GM12878 (cell line): Measurements from ENCODE around the gene CA7. TPM values are rescaled to one million over a fixed set of nuclear protein-coding genes. Genes with fewer than 3 reads are reported as not detected.

Source experiments
- ATAC-seq: fragments of 200-7000 bp; cut with Tn5 transposase; 3 replicates; pipeline ENCODE4 v1.9.1; 2020; ENCODE audit warnings: mild to moderate bottlenecking, moderate library complexity
- BruUV-seq: library from RNA; stranded (reverse); fragments of 400-500 nt; replicated peaks from 2 replicates; lab custom pipeline; 2021; lab: Mats Ljungman, UMichigan
- CTCF ChIA-PET: fragments of 300-600 bp; sonication (Branson Sonifier 250); formaldehyde crosslinking; extraction: SDS; loops from one replicate; lab custom pipeline; 2021; ENCODE audit warnings: inconsistent platforms; lab: Yijun Ruan, JAX
- POLR2A ChIA-PET: fragments of 350-600 bp; formaldehyde crosslinking; extraction: SDS; loops from one replicate; lab custom pipeline; 2021; ENCODE audit warnings: inconsistent platforms; lab: Charles Lee
- RAD21 ChIA-PET: fragments of 300-600 bp; sonication (Branson Sonifier 250); formaldehyde crosslinking; loops from one replicate; lab custom pipeline; 2023; ENCODE audit warnings: antibody characterized with exemption; ENCODE audit not compliant: unreplicated experiment; lab: Charles Lee
- SMC1A ChIA-PET: fragments of 300-600 bp; sonication (Branson Sonifier 250); formaldehyde crosslinking; loops from one replicate; lab custom pipeline; 2023; ENCODE audit not compliant: unreplicated experiment, uncharacterized antibody; lab: Charles Lee
- DNase-seq: peaks from one replicate; pipeline ENCODE4 v3.0.0-alpha.2; 2011; ENCODE audit warnings: low read depth, low spot score
- FAIRE-seq: peaks from 3 replicates; lab custom pipeline; 2011; peaks lifted over from hg19 to GRCh38; lab: Jason Lieb, UNC
- H2AFZ ChIP-seq: 2 replicates; pipeline ENCODE4 v1.6.0; 2011; ENCODE audit warnings: low read depth, low read length, control low read depth; ENCODE audit not compliant: control insufficient read depth
- H3K27ac ChIP-seq: 2 replicates; pipeline ENCODE4 v1.5.1; 2011; ENCODE audit warnings: control low read depth; ENCODE audit not compliant: control insufficient read depth, insufficient read depth
- H3K27me3 ChIP-seq, 2 experiments: replicated peaks in 1 of 2; 2 replicates each; pipeline versions ENCODE4 v1.6.0 to v1.6.1; 2011; ENCODE audit warnings: low read length in 1 of 2; ENCODE audit not compliant: control insufficient read depth in 2 of 2, insufficient read depth in 2 of 2
- H3K36me3 ChIP-seq, 2 experiments: 2 replicates each; pipeline ENCODE4 v1.5.1; 2011; ENCODE audit warnings: low read length in 1 of 2; ENCODE audit not compliant: control insufficient read depth in 2 of 2, insufficient read depth in 2 of 2
- H3K4me1 ChIP-seq: 2 replicates; pipeline ENCODE4 v1.6.1; 2011; ENCODE audit warnings: mild to moderate bottlenecking, low read length, moderate library complexity, mixed read lengths; ENCODE audit not compliant: control insufficient read depth, insufficient read depth
- H3K4me2 ChIP-seq: 2 replicates; pipeline ENCODE4 v1.6.0; 2011; ENCODE audit warnings: control low read depth; ENCODE audit not compliant: control insufficient read depth, insufficient read depth
- H3K4me3 ChIP-seq: fragments of 200-600 bp; sonication (generic); 2 replicates; pipeline ENCODE4 v1.5.1; 2016
- H3K79me2 ChIP-seq: 2 replicates; pipeline ENCODE4 v1.6.0; 2011; ENCODE audit warnings: low read length; ENCODE audit not compliant: control insufficient read depth, insufficient read depth
- H3K9ac ChIP-seq: 2 replicates; pipeline ENCODE4 v1.8.0; 2011; ENCODE audit warnings: low read length, control low read depth, mixed read lengths; ENCODE audit not compliant: control insufficient read depth, insufficient read depth
- H3K9me3 ChIP-seq: replicated peaks from 3 replicates; pipeline ENCODE4 v1.5.1; 2011; ENCODE audit warnings: mild to moderate bottlenecking, low read length; ENCODE audit not compliant: control insufficient read depth, insufficient read depth
- H4K20me1 ChIP-seq: 2 replicates; pipeline ENCODE4 v1.6.0; 2011; ENCODE audit not compliant: control insufficient read depth, insufficient read depth
- ATF2 ChIP-seq: IDR thresholded peaks from 2 replicates; pipeline ENCODE4 v1.6.1; 2012; ENCODE audit warnings: low read length, inconsistent platforms
- EP300 ChIP-seq, 2 experiments: fragments of 150-350 bp in 1 of 2; IDR thresholded peaks; 2 replicates each; pipeline ENCODE4 v1.6.1; 2011 to 2012; ENCODE audit warnings: low read depth in 2 of 2, low read length in 2 of 2, borderline replicate concordance in 1 of 2, improper control_type of control experiment in 1 of 2, inconsistent platforms in 1 of 2; ENCODE audit not compliant: control insufficient read depth in 1 of 2
- JUND ChIP-seq: IDR thresholded peaks from 2 replicates; pipeline ENCODE4 v1.6.1; 2012; ENCODE audit warnings: low read depth, mild to moderate bottlenecking, low read length, improper control_type of control experiment, moderate library complexity
- POLR2AphosphoS5 ChIP-seq: IDR thresholded peaks from 2 replicates; pipeline ENCODE4 v1.6.1; 2011; ENCODE audit warnings: mild to moderate bottlenecking, low read length, inconsistent platforms
- STAT1 ChIP-seq: fragments of 450-650 bp; conservative IDR thresholded peaks from 2 replicates; pipeline ENCODE4 v1.6.1; 2014; ENCODE audit warnings: antibody characterized with exemption, mild to moderate bottlenecking
- TAF1 ChIP-seq: IDR thresholded peaks from 2 replicates; pipeline ENCODE4 v1.6.1; 2011; ENCODE audit warnings: mild to moderate bottlenecking, low read depth, low read length, borderline replicate concordance
- WGBS: methylation state at CpG from one replicate; pipeline ENCODE4 v1.1.6; 2016; ENCODE audit warnings: low lambda C conversion rate; ENCODE audit not compliant: insufficient replicate concordance, insufficient coverage; ENCODE audit errors: missing lambda C conversion rate; 5-methylcytosine and 5-hydroxymethylcytosine counted together
- in situ Hi-C: fragments of 300-500 bp; cut with MboI; formaldehyde crosslinking; loops from 9 replicates; pipeline ENCODE4 v1.14.3; 2018; ENCODE audit warnings: mixed read lengths
- intact Hi-C: fragments of 100-400 bp; cut with micrococcal nuclease; formaldehyde crosslinking; loops from one replicate; pipeline ENCODE4 v1.14.2; 2022; ENCODE audit not compliant: unreplicated experiment
- polyA plus RNA-seq, 11 experiments: library from polyadenylated mRNA; depleted of rRNA in 4 of 11; unstranded in 6 of 11; stranded (reverse) in 5 of 11; fragments of >200 nt; fragmentation: Nextera tagmentation in 4 of 11; fragmentation: Illumina TruSeq in 1 of 11; extraction: Ambion mirVana in 4 of 11; extraction: Trizol in 1 of 11; gene quantifications; 1 replicate in 1 of 11; 2 replicates in 10 of 11; pipeline versions ENCODE4 v1.2.1 to v1.2.3, GENCODE V29; 2011 to 2016; ENCODE audit warnings: inconsistent platforms in 2 of 11, missing spikeins in 2 of 11, low read depth in 1 of 11
- total RNA-seq, 4 experiments: library from RNA; depleted of rRNA in 3 of 4; stranded (reverse); fragments of >200 nt in 3 of 4; fragmentation: Illumina TruSeq in 1 of 4; extraction: Trizol in 1 of 4; gene quantifications; 2 replicates each; pipeline versions ENCODE4 v1.2.1 to v1.2.3, GENCODE V29; 2013 to 2021

CA7 gene
- total and polyA plus RNA-seq, 10 of the 15 experiments (the other 5 are each of a cell fraction or from before 2014, with no cell fraction given): 0.04 TPM; not detected in 9

GRCh38 chr16:66814734-66815133 is 29.5 kb upstream of the CA7 start:
- POLR2A ChIA-PET: interaction anchor here (0.6 kb wide), 1 partner anchor 407 kb away, joined by 4 read pairs; no protein-coding TSS in a partner anchor
- RAD21 ChIA-PET: interaction anchor here (0.7 kb wide), 1 partner anchor 197 kb away, joined by 3 read pairs; no protein-coding TSS in a partner anchor
- in situ Hi-C loops (no loop called here), intact Hi-C loops (no loop called here)
- FAIRE-seq (no peak), ATAC-seq (no peak), DNase-seq (no peak)
- Histone ChIP-seq H3K9me3 (no peaks in the 10 kb centered on the region), H3K4me1 (no peaks in the 10 kb centered on the region), H4K20me1 (no peaks in the 10 kb centered on the region), H3K9ac (no peak overlapping the region), H3K36me3 (peaks cover 2 to 22% of the 10 kb centered on the region in 2 experiments; a peak in 3 of 4 replicates), H3K4me2 (no peak overlapping the region), H2AFZ (no peak overlapping the region), H3K4me3 (no peak overlapping the region), H3K27ac (no peak overlapping the region), H3K79me2 (no peaks in the 10 kb centered on the region), H3K27me3 (no peaks in the 10 kb centered on the region)
- TF ChIP-seq EP300 (IDR thresholded peaks at IDR 0.05; ENCODE audit: borderline replicate concordance in 1 of 2, control insufficient read depth in 1 of 2, low read depth in 2 of 2, low read length in 2 of 2): no peak
- TF ChIP-seq POLR2AphosphoS5: peak; percentile 39; the same call in 1 of the 2 replicates
- no peak for TF ChIP-seq ATF2
- TF ChIP-seq STAT1: no peak
- no peak for TF ChIP-seq JUND
- no peak for TF ChIP-seq TAF1
- 95% methylated on average over 2 of the region's 2 CpGs for WGBS
- SMC1A ChIA-PET: interaction anchor here (0.6 kb wide), 1 partner anchor 244 kb away, joined by 5 read pairs; no protein-coding TSS in a partner anchor
- CTCF ChIA-PET: interaction anchor here (1.0 to 1.1 kb wide), 2 partner anchors 16 to 19 kb away, joined by 3 read pairs; partner anchors contain the start of gene NAE1
- BruUV-seq: no TSS peak
